Astrocyte (in vitro differentiated cells and primary cell): ENCODE measurements around the gene RBM23. TPM values are rescaled to one million over a fixed set of nuclear protein-coding genes. Genes with fewer than 3 reads are reported as not detected.

Experiments used
- DNase-seq: peaks from one replicate; pipeline ENCODE4 v3.0.0-alpha.2; 2010; ENCODE audit warnings: low read depth
- FAIRE-seq: peaks from 2 replicates; lab custom pipeline; 2011; peaks lifted over from hg19 to GRCh38; lab: Jason Lieb, UNC
- H2AFZ ChIP-seq: 2 replicates; pipeline ENCODE4 v1.6.0; 2012; ENCODE audit warnings: low read depth, low read length, inconsistent platforms
- H3K27ac ChIP-seq: 2 replicates; pipeline ENCODE4 v1.5.1; 2011; ENCODE audit warnings: low read depth, low read length, inconsistent platforms
- H3K27me3 ChIP-seq: 2 replicates; pipeline ENCODE4 v1.6.0; 2011; ENCODE audit warnings: low read length, inconsistent platforms; ENCODE audit not compliant: insufficient read depth
- H3K36me3 ChIP-seq: 2 replicates; pipeline ENCODE4 v1.5.1; 2011; ENCODE audit warnings: low read length, inconsistent platforms; ENCODE audit not compliant: insufficient read depth
- H3K4me1 ChIP-seq: 2 replicates; pipeline ENCODE4 v1.5.1; 2011; ENCODE audit warnings: low read length, inconsistent platforms; ENCODE audit not compliant: insufficient read depth
- H3K4me2 ChIP-seq: 2 replicates; pipeline ENCODE4 v1.6.0; 2012; ENCODE audit warnings: low read length, inconsistent platforms
- H3K4me3 ChIP-seq: 2 replicates; pipeline ENCODE4 v1.5.1; 2011; ENCODE audit warnings: low read depth, mild to moderate bottlenecking, low read length, inconsistent platforms; ENCODE audit not compliant: insufficient read depth
- H3K79me2 ChIP-seq: 2 replicates; pipeline ENCODE4 v1.6.0; 2012; ENCODE audit warnings: mild to moderate bottlenecking, low read length, inconsistent platforms; ENCODE audit not compliant: insufficient read depth
- H3K9ac ChIP-seq: 2 replicates; pipeline ENCODE4 v1.6.0; 2012; ENCODE audit warnings: mild to moderate bottlenecking, low read length, inconsistent platforms
- H3K9me3 ChIP-seq: 2 replicates; pipeline ENCODE4 v1.5.1; 2012; ENCODE audit warnings: low read depth, mild to moderate bottlenecking, low read length, inconsistent platforms; ENCODE audit not compliant: insufficient read depth
- H4K20me1 ChIP-seq: 2 replicates; pipeline ENCODE4 v1.6.0; 2012; ENCODE audit warnings: low read length, inconsistent platforms; ENCODE audit not compliant: insufficient read depth
- H3K27ac Mint-ChIP-seq: one replicate; pipeline ENCODE4 v1.8.0; 2021; ENCODE audit warnings: mild to moderate bottlenecking, mixed read lengths; ENCODE audit not compliant: unreplicated experiment
- H3K27me3 Mint-ChIP-seq: one replicate; pipeline ENCODE4 v1.8.0; 2021; ENCODE audit warnings: low read depth, mixed read lengths; ENCODE audit not compliant: unreplicated experiment
- H3K36me3 Mint-ChIP-seq: one replicate; pipeline ENCODE4 v1.8.0; 2021; ENCODE audit warnings: low read depth, mixed read lengths; ENCODE audit not compliant: unreplicated experiment
- H3K4me1 Mint-ChIP-seq: one replicate; pipeline ENCODE4 v1.8.0; 2021; ENCODE audit warnings: low read depth, mixed read lengths; ENCODE audit not compliant: unreplicated experiment
- H3K4me3 Mint-ChIP-seq: one replicate; pipeline ENCODE4 v1.8.0; 2021; ENCODE audit warnings: mild to moderate bottlenecking, moderate library complexity, mixed read lengths; ENCODE audit not compliant: unreplicated experiment
- H3K9me3 Mint-ChIP-seq: one replicate; pipeline ENCODE4 v1.8.0; 2021; ENCODE audit warnings: mild to moderate bottlenecking, mixed read lengths; ENCODE audit not compliant: unreplicated experiment
- CTCF ChIP-seq: IDR thresholded peaks from 2 replicates; pipeline ENCODE4 v1.5.1; 2011; ENCODE audit warnings: low read depth, mild to moderate bottlenecking, inconsistent platforms, low read length, moderate library complexity; ENCODE audit not compliant: insufficient read depth
- EZH2 ChIP-seq: IDR thresholded peaks from 2 replicates; pipeline ENCODE4 v1.6.1; 2012; ENCODE audit warnings: mild to moderate bottlenecking, low read length, inconsistent platforms; ENCODE audit not compliant: insufficient read depth
- total RNA-seq: library from RNA; stranded (reverse); gene quantifications from 2 replicates; pipeline ENCODE4 v1.2.1, GENCODE V29; 2021

The RBM23 gene
- total RNA-seq, 1 donor from 2014 or later = 49.3 TPM

- FAIRE-seq = no peak
Observed at GRCh38 chr14:22884738-22885523, 34.0 kb downstream of the RBM23 start.

GRCh38 chr14:22884076-22884737 is 34.7 kb downstream of the RBM23 start:
- Mint-ChIP-seq H3K4me3 (no peak overlapping the region), H3K9me3 (no peaks in the 10 kb centered on the region)
- no peak for FAIRE-seq

More at GRCh38 chr14:22884738-22885523, 34.0 kb downstream of the RBM23 start:
- Mint-ChIP-seq H3K9me3 (no peaks in the 10 kb centered on the region), H3K4me3 (peak overlapping the region; percentile 45), H3K27me3 (peaks cover 5% of the 10 kb centered on the region), H3K27ac (no peak overlapping the region), H3K4me1 (peaks cover 21% of the 10 kb centered on the region), H3K36me3 (no peaks in the 10 kb centered on the region)
- Histone ChIP-seq H4K20me1 (no peaks in the 10 kb centered on the region), H3K4me3 (no peak overlapping the region), H2AFZ (no peak overlapping the region), H3K27me3 (no peaks in the 10 kb centered on the region), H3K4me1 (peaks cover 22% of the 10 kb centered on the region), H3K79me2 (no peaks in the 10 kb centered on the region), H3K9me3 (no peaks in the 10 kb centered on the region), H3K36me3 (no peaks in the 10 kb centered on the region), H3K4me2 (no peak overlapping the region), H3K9ac (no peak overlapping the region), H3K27ac (no peak overlapping the region)
- DNase-seq = no peak
- TF ChIP-seq EZH2 (no peak), CTCF (no peak)

More at GRCh38 chr14:22884076-22884737, 34.7 kb downstream of the RBM23 start:
- Histone ChIP-seq H3K27me3 (no peaks in the 10 kb centered on the region), H3K4me3 (no peak overlapping the region), H3K79me2 (no peaks in the 10 kb centered on the region), H3K9me3 (no peaks in the 10 kb centered on the region), H3K36me3 (peaks cover 3% of the 10 kb centered on the region), H3K9ac (no peak overlapping the region), H3K27ac (no peak overlapping the region), H3K4me1 (peaks cover 22% of the 10 kb centered on the region), H4K20me1 (no peaks in the 10 kb centered on the region), H2AFZ (no peak overlapping the region), H3K4me2 (no peak overlapping the region)
- no peak overlapping the region for H3K27ac Mint-ChIP-seq
- DNase-seq = no peak
- H3K27me3 Mint-ChIP-seq = peaks cover 5% of the 10 kb centered on the region
- TF ChIP-seq EZH2 (no peak), CTCF (no peak)
- H3K4me1 Mint-ChIP-seq = peaks cover 21% of the 10 kb centered on the region
- peaks cover 3% of the 10 kb centered on the region for H3K36me3 Mint-ChIP-seq
